GM19438 (cell line): ENCODE data around the gene CCDC138.

Experiments
- ATAC-seq: cut with Tn5 transposase; IDR thresholded peaks from one replicate; pipeline ENCODE4 v1.9.1; 2021; ENCODE audit warnings: low read depth; ENCODE audit not compliant: unreplicated experiment

The CCDC138 gene

GRCh38 chr2:108916122-108916795 lies 129.7 kb downstream of the CCDC138 start:
- no peak for ATAC-seq

GRCh38 chr2:108916796-108917421 lies 130.3 kb downstream of the CCDC138 start:
- no peak for ATAC-seq

GRCh38 chr2:108917526-108917925 lies 131.0 kb downstream of the CCDC138 start:
- no peak for ATAC-seq

DNA sequence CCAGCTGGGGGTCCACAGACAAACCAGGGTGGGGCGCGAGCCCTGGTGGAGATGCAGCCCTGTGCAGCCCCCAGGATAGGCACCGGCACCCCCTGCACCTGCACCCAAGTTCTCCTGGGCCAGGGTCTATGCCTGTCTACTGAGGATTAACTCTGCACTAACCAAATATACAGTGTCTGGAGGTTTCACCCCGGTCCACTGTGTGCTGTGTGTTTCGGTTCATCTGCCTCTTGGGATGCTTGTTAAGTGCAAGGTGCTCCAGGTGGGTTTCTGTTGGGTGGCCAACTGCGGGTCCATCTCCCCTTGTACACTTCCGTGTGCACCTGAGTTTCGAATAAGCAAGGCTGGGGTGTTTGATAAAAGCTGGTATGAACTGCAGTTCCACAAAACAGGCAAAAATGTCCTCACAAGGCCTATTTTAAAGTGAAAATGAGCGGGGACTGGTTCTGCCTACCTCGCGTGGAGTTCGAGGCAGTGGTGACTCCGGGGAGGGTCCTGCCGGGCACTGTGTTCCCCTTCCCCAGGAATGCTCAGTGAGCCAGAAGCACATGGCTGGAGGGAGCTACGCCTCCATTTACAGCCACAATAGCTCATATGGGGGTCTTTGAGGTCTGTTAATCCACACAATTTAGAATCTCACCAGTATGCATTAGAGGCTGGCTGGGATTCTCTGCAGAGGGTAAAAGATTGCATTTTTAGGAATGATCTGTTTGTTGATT lies 131.7 kb downstream of the CCDC138 start:
- no peak for ATAC-seq

GRCh38 chr2:108918941-108919341 lies 132.4 kb downstream of the CCDC138 start:
- ATAC-seq, result no peak

- ATAC-seq, result no peak
Measured at GRCh38 chr2:108919571-108920373, 133.2 kb downstream of the CCDC138 start.

- ATAC-seq, result no peak
Measured at GRCh38 chr2:108920686-108921085, 134.1 kb downstream of the CCDC138 start.

DNA sequence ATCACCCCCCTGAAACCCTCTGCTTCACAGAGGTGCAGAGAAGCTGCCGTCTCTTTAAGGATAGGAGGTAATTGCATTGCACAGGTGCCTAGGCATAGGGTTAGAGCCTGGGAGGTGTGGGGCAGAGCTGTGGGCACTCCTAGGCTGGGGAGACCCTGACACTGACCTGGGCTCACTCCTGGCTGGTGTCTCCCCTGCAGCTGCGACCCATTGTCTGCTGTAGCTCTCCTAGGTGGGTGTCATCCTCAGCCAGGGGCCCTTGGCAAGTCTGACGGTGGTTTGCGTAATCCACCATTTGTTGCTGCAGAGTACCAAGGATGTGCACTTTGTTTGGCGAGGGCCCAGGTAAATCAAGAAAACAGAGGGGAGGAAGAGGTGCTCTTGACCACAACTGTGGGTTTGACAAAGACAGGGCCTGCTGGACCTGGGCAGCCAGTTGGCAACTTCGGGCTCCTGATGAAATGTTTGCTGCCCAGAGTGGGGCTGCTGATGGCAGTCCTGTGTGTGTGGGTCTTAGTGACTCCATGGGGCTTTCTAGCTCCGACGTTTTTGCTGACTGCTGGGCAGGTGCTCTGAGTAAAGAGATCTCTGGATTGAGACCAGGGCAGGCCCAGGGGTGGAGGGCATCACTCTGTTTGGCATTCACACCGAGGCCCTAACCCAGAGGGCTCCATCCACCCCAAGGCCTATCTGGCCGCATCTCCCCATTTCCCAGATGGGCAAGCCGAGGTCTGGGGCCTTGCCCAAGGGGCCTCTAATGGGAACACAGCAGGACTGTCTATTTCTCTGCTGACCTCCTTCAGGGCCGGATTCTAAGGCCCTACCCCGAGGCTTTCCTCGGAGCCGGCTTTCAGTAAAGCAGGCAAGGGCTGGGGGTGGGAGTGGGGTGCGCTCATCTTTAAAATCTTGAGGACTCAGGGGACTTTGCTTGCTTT lies 134.8 kb downstream of the CCDC138 start:
- no peak for ATAC-seq

GRCh38 chr2:108922141-108922915 lies 135.8 kb downstream of the CCDC138 start:
- no peak for ATAC-seq

- ATAC-seq, result no peak
Measured at GRCh38 chr2:108923019-108923700, 136.6 kb downstream of the CCDC138 start.

- ATAC-seq, result no peak
Measured at GRCh38 chr2:108923736-108924579, 137.4 kb downstream of the CCDC138 start.

DNA sequence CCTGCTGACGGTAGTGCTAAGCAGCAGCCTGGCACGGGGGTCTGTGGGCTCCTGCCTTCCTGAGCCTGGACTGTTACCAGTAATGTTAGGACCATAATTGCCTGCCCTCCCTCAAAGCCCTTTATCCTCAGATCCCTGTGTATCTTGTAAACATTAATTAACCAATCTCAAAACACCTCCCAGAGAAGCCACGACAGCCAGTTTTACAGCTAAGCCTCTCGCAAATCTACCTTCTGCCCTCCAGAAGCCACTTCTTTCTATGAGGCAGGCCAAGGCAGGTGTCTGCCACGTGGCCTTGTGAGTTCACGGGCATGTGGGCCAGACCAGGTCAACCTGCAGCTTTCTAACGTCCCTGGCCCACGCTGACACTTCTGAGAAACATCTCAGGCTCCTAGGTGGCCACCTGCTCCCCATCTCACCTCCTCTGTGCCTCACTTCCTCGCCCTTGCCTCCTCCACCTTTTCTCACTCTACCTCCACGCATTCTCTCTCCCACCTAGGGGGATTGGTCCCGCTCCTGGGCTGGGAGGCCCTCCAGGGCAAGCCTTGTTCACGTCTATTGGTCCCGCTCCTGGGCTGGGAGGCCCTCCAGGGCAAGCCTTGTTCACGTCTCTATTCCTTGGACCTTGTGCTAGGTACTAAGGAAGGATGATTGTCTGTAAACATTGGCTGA lies 138.1 kb downstream of the CCDC138 start:
- no peak for ATAC-seq

DNA sequence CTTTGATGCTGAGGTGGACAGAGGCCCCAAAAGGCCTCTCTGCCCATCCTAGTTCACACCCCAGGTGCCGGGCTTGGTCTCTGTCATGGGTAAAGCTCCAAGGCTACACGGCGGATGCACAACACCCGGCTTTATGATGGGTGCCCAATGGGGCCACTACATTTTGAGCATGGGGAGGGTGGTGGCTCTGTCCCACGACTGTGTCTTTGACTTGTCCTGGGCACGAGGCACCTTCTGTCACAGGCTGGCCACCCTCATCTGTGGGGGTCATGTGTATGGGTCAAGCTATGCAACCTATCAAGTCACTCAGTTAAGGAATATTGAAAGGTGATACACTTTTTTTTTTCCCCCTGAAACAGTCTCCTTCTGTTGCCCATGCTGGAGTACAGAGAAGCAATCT lies 138.7 kb downstream of the CCDC138 start:
- ATAC-seq, result no peak

GRCh38 chr2:108925735-108926134 lies 139.2 kb downstream of the CCDC138 start:
- ATAC-seq, result no peak
